Esophagus squamous epithelium (tissue), 5 donors: ENCODE results near the gene ARL4A. TPM values are rescaled to one million over a fixed set of nuclear protein-coding genes. Genes with fewer than 3 reads are reported as not detected.
A peak's percentile ranks its signal among the peaks of the same experiment; 100 is the strongest.

ENCODE experiments used
- DNase-seq: peaks from one replicate; lab custom pipeline; 2025; lab: John Stamatoyannopoulos, UW
- H3K27ac ChIP-seq, 4 donors: fragments of 200-600 bp; sonication (generic); one replicate each; pipeline ENCODE4 v1.5.1; 2016 to 2019; ENCODE audit warnings: mild to moderate bottlenecking in 1 of 4
- H3K27me3 ChIP-seq, 4 donors: fragments of 200-600 bp; sonication (generic); 1 replicate in 3 of 4; 2 replicates in 1 of 4; pipeline versions ENCODE4 v1.5.1 to v1.6.0; 2017 to 2021; ENCODE audit warnings: antibody characterized with exemption in 1 of 4
- H3K36me3 ChIP-seq, 3 donors: fragments of 200-600 bp; sonication (generic); one replicate each; pipeline ENCODE4 v1.5.1; 2016 to 2019
- H3K4me1 ChIP-seq, 3 donors: fragments of 200-600 bp; sonication (generic); one replicate each; pipeline ENCODE4 v1.5.1; 2017 to 2019
- H3K4me3 ChIP-seq, 4 donors: fragments of 200-600 bp; sonication (generic); 1 replicate in 3 of 4; 2 replicates in 1 of 4; pipeline ENCODE4 v1.5.1; 2016 to 2019; ENCODE audit warnings: mild to moderate bottlenecking in 2 of 4, moderate library complexity in 1 of 4
- H3K9me3 ChIP-seq, 3 donors: fragments of 200-600 bp; sonication (generic); one replicate each; pipeline ENCODE4 v1.5.1; 2016 to 2019
- CTCF ChIP-seq, 6 experiments: fragments of 450-650 bp in 4 of 6; fragments of 200-600 bp in 2 of 6; sonication (generic) in 2 of 6; IDR thresholded peaks; one replicate each; pipeline ENCODE4 v1.5.1; 2016 to 2019; ENCODE audit warnings: antibody characterized with exemption in 6 of 6, mild to moderate bottlenecking in 4 of 6, moderate library complexity in 4 of 6
- POLR2A ChIP-seq, 4 donors: fragments of 450-650 bp; IDR thresholded peaks; one replicate each; pipeline ENCODE4 v1.6.1; 2017; ENCODE audit warnings: antibody characterized with exemption in 4 of 4, mild to moderate bottlenecking in 4 of 4, moderate library complexity in 3 of 4
- WGBS, 2 donors: methylation state at CpG; one replicate each; pipeline ENCODE4 v1.1.5; 2018; 5-methylcytosine and 5-hydroxymethylcytosine counted together
- intact Hi-C: fragments of 100-400 bp; cut with DNase I; formaldehyde crosslinking; loops from one replicate; pipeline ENCODE4 v1.15.0; 2022
- total RNA-seq, 4 donors: library from RNA; depleted of rRNA; stranded (reverse); fragments of >200 nt; gene quantifications; one replicate each; pipeline ENCODE4 v1.1.0, GENCODE V29; 2016
- donor health status: DM: yes; HTN: yes; CAD: no.

The ARL4A gene
- total RNA-seq, 4 donors from 2014 or later = 40.5 to 102 (median 48.5) TPM

GRCh38 chr7:12719981-12720865, 32.8 kb downstream of the ARL4A start:
- no peak overlapping the region for H3K4me3 ChIP-seq
- 64 to 69% methylated on average over 13 to 17 of the region's 17 CpGs for WGBS, 2 donors
- no peak for DNase-seq
- no peaks in the 10 kb centered on the region for H3K36me3 ChIP-seq
- TF ChIP-seq POLR2A (IDR thresholded peaks at IDR 0.05) (no peak), CTCF (IDR thresholded peaks at IDR 0.05) (no peak)
- peaks cover 31 to 81% (median 49%) of the 10 kb centered on the region in 3 donors for H3K4me1 ChIP-seq
- no peaks in the 10 kb centered on the region for H3K27me3 ChIP-seq
- H3K27ac ChIP-seq = peak overlapping the region; percentile 82 to 92 (median 86)
- no peaks in the 10 kb centered on the region for H3K9me3 ChIP-seq
- intact Hi-C loops = no loop called here

GRCh38 chr7:12721286-12721830, 33.9 kb downstream of the ARL4A start:
- H3K27ac ChIP-seq = peak overlapping the region in 3 of 4 donors; percentile 82 to 92 (median 91)
- H3K36me3 ChIP-seq = no peaks in the 10 kb centered on the region
- H3K4me3 ChIP-seq = no peak overlapping the region
- H3K27me3 ChIP-seq = no peaks in the 10 kb centered on the region
- no peak for TF ChIP-seq POLR2A (IDR thresholded peaks at IDR 0.05)
- no peak for TF ChIP-seq CTCF (IDR thresholded peaks at IDR 0.05)
- 82 to 85% methylated on average over 5 to 6 of the region's 6 CpGs for WGBS, 2 donors
- DNase-seq = no peak
- H3K9me3 ChIP-seq = no peaks in the 10 kb centered on the region
- intact Hi-C loops = no loop called here
- H3K4me1 ChIP-seq = peaks cover 21 to 70% (median 40%) of the 10 kb centered on the region in 3 donors

GRCh38 chr7:12722136-12722535, 34.7 kb downstream of the ARL4A start:
- intact Hi-C loops = no loop called here
- DNase-seq = no peak
- no peaks in the 10 kb centered on the region for H3K27me3 ChIP-seq
- H3K36me3 ChIP-seq = no peaks in the 10 kb centered on the region
- H3K9me3 ChIP-seq = no peaks in the 10 kb centered on the region
- peak overlapping the region; percentile 10 to 92 (median 72) for H3K27ac ChIP-seq
- no peak for TF ChIP-seq CTCF (IDR thresholded peaks at IDR 0.05)
- H3K4me1 ChIP-seq = peaks cover 14 to 62% (median 33%) of the 10 kb centered on the region in 3 donors
- H3K4me3 ChIP-seq = no peak overlapping the region
- 20 to 35% methylated on average over 2 of the region's 2 CpGs for WGBS, 2 donors

- TF ChIP-seq CTCF (IDR thresholded peaks at IDR 0.05) (no peak), POLR2A (IDR thresholded peaks at IDR 0.05) (no peak)
- intact Hi-C loops = no loop called here
- peak overlapping the region; percentile 10 to 92 (median 72) for H3K27ac ChIP-seq
- H3K9me3 ChIP-seq = no peaks in the 10 kb centered on the region
- no peak for DNase-seq
- 79 to 83% methylated on average over 4 of the region's 4 CpGs for WGBS, 2 donors
- H3K36me3 ChIP-seq = no peaks in the 10 kb centered on the region
- H3K4me3 ChIP-seq = no peak overlapping the region
- peaks cover 12 to 55% (median 33%) of the 10 kb centered on the region in 3 donors for H3K4me1 ChIP-seq
- H3K27me3 ChIP-seq = no peaks in the 10 kb centered on the region
Observed at GRCh38 chr7:12722636-12723605, 35.5 kb downstream of the ARL4A start.
